ENCODE results near the gene CAMK2G.
A peak's percentile ranks its signal among the peaks of the same experiment; 100 is the strongest.
"Not testable (repeated sequence)": the region's sequence is repeated elsewhere in the genome, so short reads cannot be mapped to it uniquely, and the experiment has no call there.

The CAMK2G gene

GRCh38 chr10:73874267-73875138, at the start of gene CAMK2G:
Gene CAMK2G, minus strand, starts transcription at chr10:73874555. Its CDS starts 94 bp downstream, at chr10:73874461.
- peak; percentile 88 for DNase-seq

- DNase-seq: no peak
Measured at GRCh38 chr10:73922864-73923133, 48.4 kb upstream of the CAMK2G start.

GRCh38 chr10:73922007-73922863, 47.9 kb upstream of the CAMK2G start:
- DNase-seq: peak; percentile 31 to 72

GRCh38 chr10:73920089-73920488, 45.7 kb upstream of the CAMK2G start:
- peak in 1 of 2 donors; percentile 27 for DNase-seq

- DNase-seq: not testable (repeated sequence)
Measured at GRCh38 chr10:73919481-73919880, 45.1 kb upstream of the CAMK2G start.

GRCh38 chr10:73917566-73918305, 43.4 kb upstream of the CAMK2G start:
- DNase-seq: no peak

- no peak for DNase-seq
Measured at GRCh38 chr10:73916761-73917470, 42.6 kb upstream of the CAMK2G start.

- no peak for DNase-seq
Measured at GRCh38 chr10:73915206-73915851, 41.0 kb upstream of the CAMK2G start.

GRCh38 chr10:73914036-73914435, 39.7 kb upstream of the CAMK2G start:
- no peak for DNase-seq

- DNase-seq: no peak
Measured at GRCh38 chr10:73911553-73912004, 37.2 kb upstream of the CAMK2G start.

GRCh38 chr10:73910764-73911552, 36.6 kb upstream of the CAMK2G start, which contains the start of gene PLAU:
Gene PLAU, plus strand, starts transcription at chr10:73911132. Its CDS starts 424 bp downstream, at chr10:73911556.
- peak; percentile 25 to 48 for DNase-seq

GRCh38 chr10:73910401-73910763, 36.0 kb upstream of the CAMK2G start:
- no peak for DNase-seq

GRCh38 chr10:73909540-73910115, 35.3 kb upstream of the CAMK2G start:
- DNase-seq: no peak

GRCh38 chr10:73908853-73909539, 34.6 kb upstream of the CAMK2G start:
- peak; percentile 57 to 80 for DNase-seq

- DNase-seq: peak; percentile 22 to 71
Measured at GRCh38 chr10:73907841-73908517, 33.6 kb upstream of the CAMK2G start.

- DNase-seq: peak; percentile 19 to 53
Measured at GRCh38 chr10:73906524-73907447, 32.4 kb upstream of the CAMK2G start.

GRCh38 chr10:73905256-73906020, 31.1 kb upstream of the CAMK2G start:
- no peak for DNase-seq

Measured in CD4-positive, alpha-beta T cell treated with Interleukin-4 for 1 hour (primary cell).